PC-9 (cell line): ENCODE data around the gene OR6Y1.

Source experiments
- EZH2 ChIP-seq: fragments of 200-600 bp; sonication (generic); IDR thresholded peaks from 2 replicates; pipeline ENCODE4 v1.8.0; 2017; ENCODE audit warnings: antibody characterized with exemption, low read depth
- TF ChIP-seq, protein P1 (sequence below): fragments of 200-600 bp; sonication (generic); conservative IDR thresholded peaks from 2 replicates; pipeline ENCODE4 v1.6.1; 2017; ENCODE audit warnings: mixed run types, antibody characterized with exemption, mild to moderate bottlenecking, moderate library complexity

DNA sequence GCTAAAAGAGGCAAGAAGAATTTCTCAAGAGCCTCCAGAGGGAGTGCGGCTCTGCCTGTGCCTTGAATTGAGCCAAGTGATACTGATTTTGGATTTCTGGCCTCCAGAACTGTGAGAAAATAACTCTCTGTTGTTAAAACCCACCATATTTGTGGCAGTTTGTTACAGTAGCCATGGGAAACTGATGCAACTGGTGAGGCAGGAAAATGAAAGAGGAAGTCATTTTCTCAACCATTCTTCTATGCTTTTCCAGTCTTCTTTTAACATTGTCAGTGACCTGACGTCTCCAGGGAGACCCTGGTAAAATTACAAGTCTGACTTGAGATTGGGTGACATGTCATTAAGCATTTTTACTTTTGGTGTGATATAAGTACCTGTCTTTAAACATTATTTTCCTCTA is 10.4 kb upstream of the OR6Y1 start:
- TF ChIP-seq, protein P1, sequence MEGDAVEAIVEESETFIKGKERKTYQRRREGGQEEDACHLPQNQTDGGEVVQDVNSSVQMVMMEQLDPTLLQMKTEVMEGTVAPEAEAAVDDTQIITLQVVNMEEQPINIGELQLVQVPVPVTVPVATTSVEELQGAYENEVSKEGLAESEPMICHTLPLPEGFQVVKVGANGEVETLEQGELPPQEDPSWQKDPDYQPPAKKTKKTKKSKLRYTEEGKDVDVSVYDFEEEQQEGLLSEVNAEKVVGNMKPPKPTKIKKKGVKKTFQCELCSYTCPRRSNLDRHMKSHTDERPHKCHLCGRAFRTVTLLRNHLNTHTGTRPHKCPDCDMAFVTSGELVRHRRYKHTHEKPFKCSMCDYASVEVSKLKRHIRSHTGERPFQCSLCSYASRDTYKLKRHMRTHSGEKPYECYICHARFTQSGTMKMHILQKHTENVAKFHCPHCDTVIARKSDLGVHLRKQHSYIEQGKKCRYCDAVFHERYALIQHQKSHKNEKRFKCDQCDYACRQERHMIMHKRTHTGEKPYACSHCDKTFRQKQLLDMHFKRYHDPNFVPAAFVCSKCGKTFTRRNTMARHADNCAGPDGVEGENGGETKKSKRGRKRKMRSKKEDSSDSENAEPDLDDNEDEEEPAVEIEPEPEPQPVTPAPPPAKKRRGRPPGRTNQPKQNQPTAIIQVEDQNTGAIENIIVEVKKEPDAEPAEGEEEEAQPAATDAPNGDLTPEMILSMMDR, result no peak
- TF ChIP-seq EZH2, result no peak
